Peyer's patch (tissue), 4 donors: ENCODE data around the gene MARCHF10. TPM values are rescaled to one million over a fixed set of nuclear protein-coding genes. Genes with fewer than 3 reads are reported as not detected.

Experiments
- DNase-seq, 3 donors: peaks; one replicate each; pipeline ENCODE4 v3.0.0-alpha.2; 2017 to 2019
- H3K27ac ChIP-seq, 4 donors: fragments of 200-600 bp; sonication (generic); one replicate each; pipeline ENCODE4 v1.5.1; 2016 to 2019
- H3K27me3 ChIP-seq, 2 donors: fragments of 200-600 bp; sonication (generic); one replicate each; pipeline ENCODE4 v1.5.1; 2019
- H3K36me3 ChIP-seq, 3 donors: fragments of 200-600 bp; sonication (generic); one replicate each; pipeline ENCODE4 v1.5.1; 2016 to 2019
- H3K4me1 ChIP-seq, 4 donors: fragments of 200-600 bp; sonication (generic); one replicate each; pipeline ENCODE4 v1.5.1; 2016 to 2019
- H3K4me3 ChIP-seq, 4 donors: fragments of 200-600 bp; sonication (generic); 1 replicate in 3 of 4; 2 replicates in 1 of 4; pipeline ENCODE4 v1.5.1; 2016 to 2019; ENCODE audit warnings: mild to moderate bottlenecking in 1 of 4
- H3K9me3 ChIP-seq, 4 donors: fragments of 200-600 bp; sonication (generic); one replicate each; pipeline ENCODE4 v1.5.1; 2016 to 2019; ENCODE audit warnings: mild to moderate bottlenecking in 1 of 4
- POLR2A ChIP-seq, 2 donors: fragments of 450-650 bp; IDR thresholded peaks; one replicate each; pipeline ENCODE4 v1.5.1; 2017; ENCODE audit warnings: antibody characterized with exemption in 2 of 2, mild to moderate bottlenecking in 2 of 2, moderate library complexity in 2 of 2
- total RNA-seq, 4 donors: library from RNA; depleted of rRNA; stranded (reverse); fragments of >200 nt; gene quantifications; one replicate each; pipeline ENCODE4 v1.1.0, GENCODE V29; 2016
- TF ChIP-seq, protein P1 (sequence below), 6 experiments: fragments of 450-650 bp in 4 of 6; fragments of 200-600 bp in 2 of 6; sonication (generic) in 1 of 6; IDR thresholded peaks; one replicate each; pipeline ENCODE4 v1.5.1; 2017 to 2019; ENCODE audit warnings: antibody characterized with exemption in 6 of 6, mild to moderate bottlenecking in 3 of 6, moderate library complexity in 1 of 6

MARCHF10 gene
- total RNA-seq, 4 donors from 2014 or later, result not detected

DNA sequence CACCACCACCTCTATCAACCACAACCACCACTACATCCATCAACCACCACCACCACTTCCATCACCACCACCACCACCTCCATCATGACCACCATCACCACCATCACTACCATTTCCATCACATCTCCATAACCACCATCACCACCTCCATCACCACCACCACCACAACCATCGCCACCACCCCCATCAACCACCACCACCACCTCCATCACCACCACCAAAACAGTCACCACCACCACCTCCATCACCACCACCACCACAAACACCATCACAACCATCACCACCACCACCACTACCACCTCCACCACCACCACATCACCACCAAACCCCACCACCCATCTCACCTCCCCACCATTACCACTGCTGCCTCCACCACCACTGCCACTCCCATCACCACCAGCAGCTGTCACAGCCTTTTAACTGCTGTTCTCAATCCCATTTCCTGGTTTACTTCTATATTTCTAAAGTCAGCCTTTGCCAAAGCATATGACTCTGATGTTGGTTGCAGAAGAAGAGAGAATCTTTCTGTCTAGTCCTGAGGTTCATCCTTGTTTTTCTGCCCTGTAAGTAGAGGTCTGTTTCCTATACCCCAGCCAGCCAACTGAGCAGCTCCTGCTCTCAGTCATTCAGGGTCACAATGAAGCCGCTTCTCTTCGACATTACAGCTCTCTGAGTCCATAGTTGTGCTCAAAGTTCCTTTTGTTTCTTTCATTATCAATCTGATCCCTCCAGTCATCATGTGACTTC is 14.0 kb downstream of the MARCHF10 start:
- DNase-seq, result no peak
- Histone ChIP-seq H3K36me3 (no peaks in the 10 kb centered on the region), H3K27ac (no peak overlapping the region), H3K4me1 (no peaks in the 10 kb centered on the region), H3K27me3 (no peaks in the 10 kb centered on the region), H3K4me3 (no peak overlapping the region), H3K9me3 (no peaks in the 10 kb centered on the region)
- TF ChIP-seq POLR2A (IDR thresholded peaks at IDR 0.05), result no peak
- TF ChIP-seq, protein P1, sequence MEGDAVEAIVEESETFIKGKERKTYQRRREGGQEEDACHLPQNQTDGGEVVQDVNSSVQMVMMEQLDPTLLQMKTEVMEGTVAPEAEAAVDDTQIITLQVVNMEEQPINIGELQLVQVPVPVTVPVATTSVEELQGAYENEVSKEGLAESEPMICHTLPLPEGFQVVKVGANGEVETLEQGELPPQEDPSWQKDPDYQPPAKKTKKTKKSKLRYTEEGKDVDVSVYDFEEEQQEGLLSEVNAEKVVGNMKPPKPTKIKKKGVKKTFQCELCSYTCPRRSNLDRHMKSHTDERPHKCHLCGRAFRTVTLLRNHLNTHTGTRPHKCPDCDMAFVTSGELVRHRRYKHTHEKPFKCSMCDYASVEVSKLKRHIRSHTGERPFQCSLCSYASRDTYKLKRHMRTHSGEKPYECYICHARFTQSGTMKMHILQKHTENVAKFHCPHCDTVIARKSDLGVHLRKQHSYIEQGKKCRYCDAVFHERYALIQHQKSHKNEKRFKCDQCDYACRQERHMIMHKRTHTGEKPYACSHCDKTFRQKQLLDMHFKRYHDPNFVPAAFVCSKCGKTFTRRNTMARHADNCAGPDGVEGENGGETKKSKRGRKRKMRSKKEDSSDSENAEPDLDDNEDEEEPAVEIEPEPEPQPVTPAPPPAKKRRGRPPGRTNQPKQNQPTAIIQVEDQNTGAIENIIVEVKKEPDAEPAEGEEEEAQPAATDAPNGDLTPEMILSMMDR (IDR thresholded peaks at IDR 0.05), result no peak

DNA sequence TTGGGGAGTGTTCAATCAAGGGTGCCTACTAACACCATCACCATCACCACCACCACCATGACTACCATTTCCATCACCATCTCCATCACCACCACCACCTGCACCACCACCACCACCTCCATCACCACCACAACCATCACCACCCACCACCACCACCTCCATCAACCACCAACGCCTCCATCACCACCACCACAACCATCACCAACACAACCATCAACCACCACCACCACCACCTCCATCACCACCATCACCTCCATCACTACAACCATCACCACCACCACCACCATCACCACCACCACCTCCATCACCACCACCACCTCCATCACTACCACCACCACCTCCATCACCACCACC is 15.7 kb downstream of the MARCHF10 start:
- Histone ChIP-seq H3K27me3 (no peaks in the 10 kb centered on the region), H3K4me1 (no peaks in the 10 kb centered on the region), H3K4me3 (no peak overlapping the region), H3K27ac (no peak overlapping the region), H3K9me3 (no peaks in the 10 kb centered on the region), H3K36me3 (no peaks in the 10 kb centered on the region)
- TF ChIP-seq, protein P1 (IDR thresholded peaks at IDR 0.05), result no peak
- no peak for TF ChIP-seq POLR2A (IDR thresholded peaks at IDR 0.05)
- no peak for DNase-seq

DNA sequence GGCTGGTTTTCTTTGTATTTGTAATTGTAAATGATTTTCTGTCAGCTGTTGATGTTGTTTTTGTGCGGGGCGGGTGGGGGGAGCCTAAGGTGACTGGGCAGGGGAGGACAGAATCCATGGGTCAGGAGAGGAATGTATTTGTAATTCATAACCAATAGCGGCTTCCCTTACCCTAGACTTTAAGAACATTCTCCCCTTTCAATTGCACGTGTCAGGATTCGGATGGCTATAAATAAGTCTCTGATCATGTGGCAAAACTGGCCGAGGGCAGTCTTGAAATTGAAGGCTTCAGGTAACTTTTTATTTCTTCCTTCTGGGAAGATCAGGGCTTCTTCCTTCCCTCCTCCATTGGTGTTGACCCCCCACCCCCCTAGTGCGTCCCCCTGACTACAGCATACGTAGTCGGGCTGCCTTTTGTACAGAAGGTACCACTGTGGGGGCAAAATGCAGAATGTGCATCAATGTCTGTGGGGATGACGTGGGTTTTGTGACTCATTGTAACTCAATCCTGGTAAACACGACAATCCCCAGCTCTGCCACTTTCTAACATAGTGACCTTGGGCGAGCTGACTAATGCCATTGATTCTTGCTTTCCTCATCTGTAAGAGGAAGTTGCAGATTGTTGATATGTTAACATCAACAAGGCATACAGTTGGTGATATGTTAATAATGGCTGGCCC is 16.2 kb downstream of the MARCHF10 start:
- no peaks in the 10 kb centered on the region for H3K27me3 ChIP-seq
- H3K9me3 ChIP-seq, result no peaks in the 10 kb centered on the region
- TF ChIP-seq, protein P1 (IDR thresholded peaks at IDR 0.05), result no peak
- TF ChIP-seq POLR2A (IDR thresholded peaks at IDR 0.05), result no peak
- no peak overlapping the region for H3K4me3 ChIP-seq
- H3K27ac ChIP-seq, result no peak overlapping the region
- no peaks in the 10 kb centered on the region for H3K36me3 ChIP-seq
- DNase-seq, result no peak
- H3K4me1 ChIP-seq, result no peaks in the 10 kb centered on the region

DNA sequence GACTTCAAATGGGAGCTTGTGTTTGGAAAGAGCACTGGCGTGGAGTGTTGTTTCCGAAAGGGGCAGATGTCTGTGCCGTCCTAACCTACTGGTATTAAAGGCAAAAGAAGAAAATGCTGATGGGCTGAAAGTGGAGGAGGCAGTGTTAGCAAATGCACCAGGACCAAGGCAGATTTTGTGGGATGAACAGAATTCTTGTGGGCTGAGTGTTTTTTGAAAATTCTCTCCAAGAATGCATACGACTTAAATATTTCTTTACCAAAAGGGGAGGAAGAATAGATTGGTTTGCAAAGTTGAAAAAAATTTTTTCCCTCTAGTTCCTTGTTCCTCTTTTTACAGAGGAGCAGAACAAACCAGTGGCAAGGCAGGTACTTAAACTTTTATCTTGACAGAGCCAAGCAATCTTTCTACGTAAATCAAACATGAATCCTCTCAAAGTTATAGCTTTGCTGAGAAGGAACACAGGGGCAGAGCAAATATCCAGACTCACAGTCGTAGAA is 16.8 kb downstream of the MARCHF10 start:
- TF ChIP-seq POLR2A (IDR thresholded peaks at IDR 0.05), result no peak
- TF ChIP-seq, protein P1 (IDR thresholded peaks at IDR 0.05), result no peak
- no peak overlapping the region for H3K4me3 ChIP-seq
- no peaks in the 10 kb centered on the region for H3K36me3 ChIP-seq
- no peak for DNase-seq
- H3K27me3 ChIP-seq, result no peaks in the 10 kb centered on the region
- no peak overlapping the region for H3K27ac ChIP-seq
- H3K9me3 ChIP-seq, result no peaks in the 10 kb centered on the region
- H3K4me1 ChIP-seq, result no peaks in the 10 kb centered on the region

DNA sequence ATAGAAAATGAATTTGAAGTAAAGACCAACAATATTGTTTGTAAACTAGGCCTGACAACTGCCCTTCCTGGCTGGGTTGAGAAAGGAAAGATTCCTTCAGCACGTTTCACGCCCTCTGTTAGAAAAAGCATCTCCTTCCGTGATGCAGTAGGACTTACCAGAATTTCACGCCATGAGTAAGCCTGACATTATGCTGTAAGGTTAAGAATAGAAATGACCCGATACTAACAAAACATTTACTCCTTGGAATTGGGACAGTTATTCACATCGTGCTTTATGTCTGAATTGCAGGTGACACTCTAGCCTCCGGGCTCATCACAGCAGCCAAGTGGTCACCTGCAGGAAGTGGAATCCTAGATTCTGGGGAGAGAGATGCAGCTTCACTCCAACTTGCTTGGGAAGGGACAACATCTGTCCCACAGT is 17.5 kb downstream of the MARCHF10 start:
- no peaks in the 10 kb centered on the region for H3K36me3 ChIP-seq
- no peaks in the 10 kb centered on the region for H3K4me1 ChIP-seq
- H3K27me3 ChIP-seq, result no peaks in the 10 kb centered on the region
- no peak for TF ChIP-seq POLR2A (IDR thresholded peaks at IDR 0.05)
- no peaks in the 10 kb centered on the region for H3K9me3 ChIP-seq
- no peak overlapping the region for H3K27ac ChIP-seq
- no peak overlapping the region for H3K4me3 ChIP-seq
- DNase-seq, result no peak

DNA sequence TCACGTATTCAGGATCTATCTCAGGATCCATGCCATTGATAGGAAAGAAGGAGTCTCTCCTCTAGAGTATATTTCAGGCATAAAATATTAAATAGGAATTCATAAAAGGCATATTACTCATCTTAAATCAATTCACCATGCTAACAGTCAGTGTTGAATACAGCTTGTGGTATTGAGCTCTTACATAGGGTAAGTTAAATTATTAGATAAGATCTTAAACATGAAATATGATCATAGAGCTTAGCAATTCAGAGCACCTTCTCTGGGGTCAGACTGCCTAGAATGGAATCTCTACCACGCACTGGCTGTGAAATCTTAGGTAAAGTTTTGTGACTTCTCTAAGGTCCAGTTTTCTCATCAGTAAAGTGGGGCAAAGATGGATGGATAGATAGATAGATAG is 20.7 kb downstream of the MARCHF10 start:
- Histone ChIP-seq H3K4me3 (no peak overlapping the region), H3K4me1 (no peaks in the 10 kb centered on the region), H3K9me3 (peaks cover 0 to 3% (median 1%) of the 10 kb centered on the region in 4 donors), H3K27ac (no peak overlapping the region), H3K27me3 (no peaks in the 10 kb centered on the region), H3K36me3 (no peaks in the 10 kb centered on the region)
- DNase-seq, result no peak
- TF ChIP-seq POLR2A (IDR thresholded peaks at IDR 0.05), result no peak
- TF ChIP-seq, protein P1 (IDR thresholded peaks at IDR 0.05), result no peak
